ENCODE measurements around the gene KCNH4.

KCNH4 gene

DNA sequence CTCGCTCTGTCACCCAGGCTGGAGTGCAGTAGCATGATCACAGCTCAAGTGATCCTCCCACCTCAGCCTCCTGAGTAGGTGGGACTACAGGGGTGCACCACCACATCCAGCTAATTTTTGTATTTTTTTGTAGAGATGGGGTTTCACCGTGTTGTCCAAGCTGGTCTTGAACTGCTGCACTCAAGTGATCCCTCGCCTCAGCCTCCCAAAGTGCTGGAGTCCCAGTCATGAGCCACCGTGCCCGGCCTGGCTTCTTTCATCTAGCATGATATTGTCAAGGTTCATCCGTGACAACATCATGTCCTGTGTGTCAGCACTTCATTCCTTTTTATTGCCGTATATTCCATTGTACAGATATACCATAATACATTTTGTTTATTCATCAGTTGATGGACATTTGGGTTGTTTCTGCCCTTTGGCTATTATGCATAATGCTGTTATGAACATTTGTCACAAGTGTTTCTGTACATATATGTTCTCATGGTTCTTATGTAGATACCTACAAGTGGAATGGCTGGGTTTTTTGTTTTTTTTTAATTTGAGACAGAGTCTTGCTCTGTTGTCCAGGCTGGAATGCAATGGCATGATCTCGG lies 16.7 kb upstream of the KCNH4 start:
- H3K27me3 ChIP-seq (ENCODE audit: control insufficient read depth, insufficient read depth, low read length, poor library complexity, severe bottlenecking), result no peaks in the 10 kb centered on the region
- peaks cover 12% of the 10 kb centered on the region for H3K36me3 ChIP-seq (ENCODE audit: control insufficient read depth, insufficient read depth, low read length)
- peaks cover 4% of the 10 kb centered on the region for H3K4me1 ChIP-seq (ENCODE audit: control insufficient read depth, insufficient read depth, low read length)
- no peak overlapping the region for H3K27ac ChIP-seq (ENCODE audit: insufficient read depth, low read depth, low read length, poor library complexity, severe bottlenecking)
- 94% methylated on average over 8 of the region's 8 CpGs for WGBS, 2 experiments
- H3K9me3 ChIP-seq (ENCODE audit: control insufficient read depth, low read length), result no peaks in the 10 kb centered on the region
- no peak overlapping the region for H3K4me3 ChIP-seq (ENCODE audit: insufficient read depth, low read depth, low read length)

DNA sequence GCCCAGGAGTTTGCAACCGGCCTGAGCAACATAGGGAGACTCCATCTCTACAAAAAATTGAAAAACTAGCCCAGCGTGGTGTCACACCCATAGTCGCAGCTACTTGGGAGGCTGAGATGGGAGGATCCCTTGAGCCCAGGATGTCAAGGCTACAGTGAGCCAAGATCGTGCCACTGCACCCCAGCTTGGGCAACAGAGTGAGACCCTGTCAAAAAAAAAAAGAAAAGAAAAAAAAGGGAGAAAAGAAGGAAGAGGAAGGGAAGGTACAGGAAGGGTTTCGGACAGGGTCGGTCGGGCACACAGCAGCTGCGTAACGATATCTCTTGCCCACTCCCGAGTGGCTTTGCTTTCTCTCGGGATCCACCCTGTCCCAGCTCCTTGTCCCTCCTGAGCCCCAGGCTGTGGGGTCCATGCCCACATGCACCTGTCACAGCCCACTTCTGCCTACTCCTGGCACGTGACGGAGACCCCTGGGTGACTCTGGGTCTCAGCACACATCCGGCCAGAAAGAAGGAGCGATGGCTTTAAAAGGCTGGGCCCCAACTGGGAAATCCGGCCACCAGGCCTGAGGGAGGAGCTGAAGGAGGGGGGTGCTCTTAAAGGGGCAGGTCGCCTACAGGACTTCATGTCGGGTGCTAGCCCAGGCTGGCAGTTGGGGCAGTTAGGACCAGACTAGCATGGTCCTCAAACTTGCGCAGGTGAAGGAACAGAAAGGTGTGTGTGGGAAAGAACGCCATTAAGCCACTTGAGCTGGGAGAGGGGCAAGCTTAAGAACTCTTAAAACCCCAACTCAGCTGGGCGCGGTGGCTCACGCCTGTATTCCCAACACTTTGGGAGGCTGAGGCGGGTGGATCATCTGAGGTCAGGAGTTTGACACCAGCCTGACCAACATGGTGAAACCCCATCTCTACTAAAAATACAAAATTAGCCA lies 13.3 kb upstream of the KCNH4 start, which contains the start of gene GHDC:
GHDC (minus strand) TSS at position 526 of the 931 bp plus-strand sequence. CDS start 913 bp downstream, outside the sequence.
- no peaks in the 10 kb centered on the region for H3K9me3 ChIP-seq (ENCODE audit: control insufficient read depth, low read length)
- H3K36me3 ChIP-seq (ENCODE audit: control insufficient read depth, insufficient read depth, low read length), result no peaks in the 10 kb centered on the region
- H3K4me1 ChIP-seq (ENCODE audit: control insufficient read depth, insufficient read depth, low read length), result peaks cover 4% of the 10 kb centered on the region
- no peak within 1 kb of the TSS for H3K27ac ChIP-seq (ENCODE audit: insufficient read depth, low read depth, low read length, poor library complexity, severe bottlenecking)
- 59 to 61% methylated on average over 24 of the region's 24 CpGs for WGBS, 2 experiments
- peak within 1 kb of the TSS; percentile 45 for H3K4me3 ChIP-seq (ENCODE audit: insufficient read depth, low read depth, low read length)
- no peaks in the 10 kb centered on the region for H3K27me3 ChIP-seq (ENCODE audit: control insufficient read depth, insufficient read depth, low read length, poor library complexity, severe bottlenecking)

DNA sequence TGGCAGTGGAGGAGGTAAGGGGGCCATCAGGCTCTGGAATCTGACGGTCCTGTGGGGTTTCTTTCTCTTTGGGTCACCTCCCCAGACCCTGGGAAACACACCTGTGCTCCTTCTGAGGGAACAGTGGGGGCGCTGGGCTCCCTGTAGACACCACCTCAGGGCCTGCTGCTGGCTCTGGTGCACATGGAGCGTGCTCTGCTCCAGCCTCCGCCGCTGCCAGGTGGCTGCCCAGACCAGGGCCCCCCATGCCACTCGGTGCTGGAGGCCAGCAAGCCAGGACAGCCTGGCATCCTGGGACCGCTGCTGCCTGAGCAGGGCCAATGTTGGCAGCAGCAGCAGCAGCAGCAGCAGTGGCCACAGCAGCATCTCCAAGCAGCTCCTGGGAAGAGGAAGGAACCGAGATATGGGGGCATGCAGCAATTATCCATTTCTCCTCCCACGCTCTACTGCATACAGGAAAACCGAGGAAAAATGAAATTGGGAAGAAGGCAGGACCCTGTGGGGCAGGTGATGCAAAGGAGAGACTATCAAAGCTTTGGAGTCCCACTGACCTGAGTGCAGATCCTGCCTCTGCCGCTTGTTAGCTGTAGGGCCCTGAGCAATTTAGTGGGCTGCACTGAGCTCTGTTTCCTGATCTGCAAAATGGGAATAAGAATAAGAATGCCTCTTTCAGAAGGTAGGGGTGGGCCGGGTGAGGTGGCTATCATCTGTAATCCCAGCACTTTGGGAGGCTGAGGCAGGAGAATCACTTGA lies 12.4 kb upstream of the KCNH4 start:
- no peaks in the 10 kb centered on the region for H3K9me3 ChIP-seq (ENCODE audit: control insufficient read depth, low read length)
- peaks cover 4% of the 10 kb centered on the region for H3K4me1 ChIP-seq (ENCODE audit: control insufficient read depth, insufficient read depth, low read length)
- no peaks in the 10 kb centered on the region for H3K36me3 ChIP-seq (ENCODE audit: control insufficient read depth, insufficient read depth, low read length)
- 92 to 94% methylated on average over 12 of the region's 12 CpGs for WGBS, 2 experiments
- H3K27ac ChIP-seq (ENCODE audit: insufficient read depth, low read depth, low read length, poor library complexity, severe bottlenecking), result no peak overlapping the region
- no peak overlapping the region for H3K4me3 ChIP-seq (ENCODE audit: insufficient read depth, low read depth, low read length)
- no peaks in the 10 kb centered on the region for H3K27me3 ChIP-seq (ENCODE audit: control insufficient read depth, insufficient read depth, low read length, poor library complexity, severe bottlenecking)

DNA sequence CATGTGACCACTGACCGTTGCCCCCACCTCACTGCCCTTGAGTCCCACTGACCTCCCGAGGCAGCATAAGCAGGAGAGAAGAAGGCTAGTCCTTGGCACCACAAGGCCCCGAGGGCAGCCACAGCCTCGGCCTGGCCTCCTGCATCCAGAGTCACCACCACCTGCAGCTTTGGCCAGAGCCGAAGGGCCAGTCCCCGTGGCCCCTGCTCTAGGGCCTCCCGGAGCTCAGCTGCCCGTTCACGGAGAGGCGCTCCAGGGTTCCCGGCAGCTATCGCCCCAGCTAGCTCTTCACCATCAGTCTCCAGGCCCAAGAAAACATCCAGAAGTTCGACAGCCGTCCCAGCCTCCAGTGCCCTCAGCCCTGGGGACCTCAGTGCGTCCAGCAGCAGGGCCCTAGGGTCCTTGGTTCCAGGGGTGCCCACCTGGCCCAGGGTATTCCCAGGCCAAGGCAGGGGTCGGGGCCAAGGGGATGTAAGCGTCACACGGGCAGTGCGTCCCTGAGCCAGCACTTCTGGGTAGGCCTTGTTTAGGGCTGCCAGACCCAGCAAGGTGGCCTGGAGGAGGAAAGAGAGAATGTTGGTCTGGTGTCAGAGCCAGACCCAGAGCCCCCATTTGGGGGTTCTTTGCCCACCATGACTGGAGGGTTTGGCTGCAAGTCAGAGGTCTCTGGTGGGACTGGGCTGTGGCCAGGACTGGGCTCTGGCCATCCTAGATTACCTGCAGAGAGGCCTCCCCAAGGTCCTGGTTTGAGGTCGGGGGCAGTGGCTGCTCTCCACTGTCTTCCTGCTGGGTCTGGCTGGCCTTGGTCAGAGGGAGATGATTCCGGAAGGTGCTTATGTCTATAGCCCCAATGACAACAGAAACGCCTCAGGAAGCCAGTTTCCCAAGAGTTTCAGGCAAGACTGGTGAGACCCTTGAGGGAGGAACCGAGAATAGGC lies 11.5 kb upstream of the KCNH4 start:
- H3K27me3 ChIP-seq (ENCODE audit: control insufficient read depth, insufficient read depth, low read length, poor library complexity, severe bottlenecking), result no peaks in the 10 kb centered on the region
- no peak overlapping the region for H3K27ac ChIP-seq (ENCODE audit: insufficient read depth, low read depth, low read length, poor library complexity, severe bottlenecking)
- peaks cover 4% of the 10 kb centered on the region for H3K4me1 ChIP-seq (ENCODE audit: control insufficient read depth, insufficient read depth, low read length)
- H3K4me3 ChIP-seq (ENCODE audit: insufficient read depth, low read depth, low read length), result no peak overlapping the region
- no peaks in the 10 kb centered on the region for H3K9me3 ChIP-seq (ENCODE audit: control insufficient read depth, low read length)
- WGBS, 2 experiments, result 92 to 93% methylated on average over 23 of the region's 23 CpGs
- no peaks in the 10 kb centered on the region for H3K36me3 ChIP-seq (ENCODE audit: control insufficient read depth, insufficient read depth, low read length)

DNA sequence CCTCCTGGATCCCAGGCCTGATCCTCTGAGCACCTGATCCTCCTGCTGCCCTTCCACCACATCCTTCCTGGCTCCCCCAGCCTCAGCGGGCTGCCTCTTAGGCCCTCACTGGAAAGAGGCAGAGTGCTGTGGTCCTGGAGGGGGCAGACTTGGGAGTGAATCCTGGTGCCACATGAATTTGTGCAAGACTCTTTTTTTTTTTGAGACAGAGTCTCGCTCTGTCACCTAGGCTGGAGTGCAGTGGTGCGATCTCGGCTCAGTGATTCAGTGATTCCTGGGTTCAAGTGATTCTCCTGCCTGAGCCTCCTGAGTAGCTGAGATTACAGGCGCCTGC lies 10.3 kb upstream of the KCNH4 start:
- peaks cover 4% of the 10 kb centered on the region for H3K4me1 ChIP-seq (ENCODE audit: control insufficient read depth, insufficient read depth, low read length)
- WGBS, 2 experiments, result 91 to 92% methylated on average over 5 of the region's 5 CpGs
- no peak overlapping the region for H3K27ac ChIP-seq (ENCODE audit: insufficient read depth, low read depth, low read length, poor library complexity, severe bottlenecking)
- no peak overlapping the region for H3K4me3 ChIP-seq (ENCODE audit: insufficient read depth, low read depth, low read length)
- no peaks in the 10 kb centered on the region for H3K27me3 ChIP-seq (ENCODE audit: control insufficient read depth, insufficient read depth, low read length, poor library complexity, severe bottlenecking)
- no peaks in the 10 kb centered on the region for H3K36me3 ChIP-seq (ENCODE audit: control insufficient read depth, insufficient read depth, low read length)
- H3K9me3 ChIP-seq (ENCODE audit: control insufficient read depth, low read length), result no peaks in the 10 kb centered on the region

DNA sequence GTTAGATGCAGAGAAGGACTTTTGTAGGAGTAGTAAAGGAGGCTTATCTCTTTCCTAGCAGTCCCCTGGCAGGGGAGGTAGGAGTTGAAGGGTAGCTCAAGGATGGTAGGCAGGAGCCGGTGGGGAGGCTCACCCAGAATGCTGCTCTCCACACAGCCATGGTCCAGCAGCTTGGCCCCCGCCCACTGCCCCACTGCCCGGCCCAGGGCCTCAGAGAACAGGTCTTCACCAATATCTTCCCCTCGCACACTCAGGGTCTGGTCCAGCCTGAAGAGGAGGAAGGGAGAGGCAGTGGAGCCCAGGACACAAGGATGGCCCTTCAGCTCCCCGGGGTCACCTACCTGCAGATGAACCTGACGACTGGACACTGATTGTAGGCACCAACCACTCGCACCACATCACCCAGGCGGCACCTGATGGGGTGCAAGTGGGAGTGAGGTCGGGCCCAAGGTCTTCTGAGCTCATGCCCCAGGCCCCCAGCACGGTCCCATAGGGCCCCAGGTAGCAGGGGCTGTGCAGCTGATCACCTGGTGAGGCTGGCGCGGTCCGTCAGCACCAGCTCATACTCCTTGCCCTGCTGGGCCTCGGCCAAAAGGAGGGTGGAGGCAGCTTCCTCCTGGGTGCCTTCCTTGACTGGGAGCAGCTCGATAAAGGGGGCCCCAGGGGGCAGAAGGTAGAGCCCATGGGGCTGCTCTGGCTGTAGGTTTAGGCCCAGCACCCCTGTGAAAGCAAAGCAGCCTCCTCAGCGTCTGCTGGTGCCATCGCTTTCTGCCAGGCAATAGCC lies 9.7 kb upstream of the KCNH4 start:
- 91% methylated on average over 17 of the region's 17 CpGs for WGBS, 2 experiments
- no peaks in the 10 kb centered on the region for H3K36me3 ChIP-seq (ENCODE audit: control insufficient read depth, insufficient read depth, low read length)
- H3K27me3 ChIP-seq (ENCODE audit: control insufficient read depth, insufficient read depth, low read length, poor library complexity, severe bottlenecking), result peaks cover 3% of the 10 kb centered on the region
- H3K4me1 ChIP-seq (ENCODE audit: control insufficient read depth, insufficient read depth, low read length), result peaks cover 8% of the 10 kb centered on the region
- H3K27ac ChIP-seq (ENCODE audit: insufficient read depth, low read depth, low read length, poor library complexity, severe bottlenecking), result no peak overlapping the region
- no peak overlapping the region for H3K4me3 ChIP-seq (ENCODE audit: insufficient read depth, low read depth, low read length)
- no peaks in the 10 kb centered on the region for H3K9me3 ChIP-seq (ENCODE audit: control insufficient read depth, low read length)

DNA sequence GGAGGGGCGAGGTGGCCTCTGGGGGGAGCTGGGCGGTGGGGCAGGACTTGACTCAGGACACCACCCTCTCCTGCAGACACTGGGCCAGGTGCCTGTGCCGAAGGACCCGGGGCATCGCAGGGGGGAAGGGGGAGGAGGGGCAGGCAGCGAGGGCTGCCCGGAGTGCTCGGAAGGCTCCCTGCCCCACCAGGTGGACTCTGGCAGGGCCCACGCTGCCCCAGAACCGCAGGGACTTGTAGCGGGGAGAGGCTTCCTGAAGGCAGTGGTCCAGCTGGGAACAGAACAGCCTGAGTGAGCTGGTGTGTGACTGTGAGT lies 8.7 kb upstream of the KCNH4 start:
- Histone ChIP-seq H3K27me3 (ENCODE audit: control insufficient read depth, insufficient read depth, low read length, poor library complexity, severe bottlenecking) (peaks cover 14% of the 10 kb centered on the region), H3K4me3 (ENCODE audit: insufficient read depth, low read depth, low read length) (no peak overlapping the region), H3K4me1 (ENCODE audit: control insufficient read depth, insufficient read depth, low read length) (peaks cover 15% of the 10 kb centered on the region), H3K27ac (ENCODE audit: insufficient read depth, low read depth, low read length, poor library complexity, severe bottlenecking) (no peak overlapping the region), H3K36me3 (ENCODE audit: control insufficient read depth, insufficient read depth, low read length) (no peaks in the 10 kb centered on the region), H3K9me3 (ENCODE audit: control insufficient read depth, low read length) (no peaks in the 10 kb centered on the region)
- WGBS, 2 experiments, result 81 to 84% methylated on average over 11 of the region's 11 CpGs

DNA sequence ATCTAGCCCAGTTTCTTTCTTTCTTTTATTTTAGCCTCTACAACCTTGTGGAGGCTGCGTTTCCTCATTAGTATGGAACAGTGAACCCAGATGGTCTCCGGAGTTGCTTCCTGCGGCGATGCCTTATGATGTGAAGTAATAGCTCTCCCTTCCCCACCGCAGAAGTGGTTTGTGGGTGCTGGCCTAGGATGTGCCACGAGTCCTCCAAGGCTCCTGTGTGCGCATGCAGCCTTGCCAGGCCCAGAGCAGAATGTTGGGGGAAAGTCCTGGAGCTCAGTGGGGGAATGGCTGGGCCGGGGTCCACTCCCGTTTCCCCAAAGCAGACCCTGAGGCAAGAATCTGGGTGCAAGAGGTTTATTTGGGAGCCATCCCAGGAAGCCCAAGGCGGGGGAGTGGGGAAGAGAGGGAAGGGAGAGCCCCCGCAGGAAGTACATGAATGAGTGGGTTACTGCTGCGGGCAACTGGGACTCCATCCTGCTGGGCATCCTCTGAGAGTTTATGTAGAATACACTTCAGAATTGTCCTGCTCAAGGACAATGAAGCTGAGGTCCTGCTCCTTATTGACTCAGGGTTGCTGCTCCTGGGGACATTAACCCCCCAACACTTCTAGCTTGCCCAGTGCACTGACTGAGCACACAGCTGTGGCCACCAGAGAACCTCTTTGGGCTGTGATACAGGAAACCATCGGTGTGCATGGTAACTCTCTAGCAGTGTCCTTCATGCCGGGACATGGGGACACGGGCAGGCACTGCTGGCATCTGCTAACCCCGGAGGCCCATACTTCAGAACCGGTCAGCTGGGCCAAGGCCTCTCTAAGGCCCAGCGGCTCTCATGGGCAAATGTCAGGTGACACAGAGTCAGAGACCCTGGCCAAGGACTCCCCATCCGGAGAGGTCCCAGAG lies 8.1 kb upstream of the KCNH4 start:
- 92 to 94% methylated on average over 19 of the region's 19 CpGs for WGBS, 2 experiments
- Histone ChIP-seq H3K27me3 (ENCODE audit: control insufficient read depth, insufficient read depth, low read length, poor library complexity, severe bottlenecking) (peaks cover 20% of the 10 kb centered on the region), H3K4me1 (ENCODE audit: control insufficient read depth, insufficient read depth, low read length) (peaks cover 19% of the 10 kb centered on the region), H3K36me3 (ENCODE audit: control insufficient read depth, insufficient read depth, low read length) (no peaks in the 10 kb centered on the region), H3K4me3 (ENCODE audit: insufficient read depth, low read depth, low read length) (no peak overlapping the region), H3K27ac (ENCODE audit: insufficient read depth, low read depth, low read length, poor library complexity, severe bottlenecking) (no peak overlapping the region), H3K9me3 (ENCODE audit: control insufficient read depth, low read length) (no peaks in the 10 kb centered on the region)

Data from ectodermal cell (in vitro differentiated cells).